ENCODE results near the gene OSBP.

OSBP gene

GRCh38 chr11:59555601-59556114 is 59.9 kb downstream of the OSBP start:
- Histone ChIP-seq H2AFZ (ENCODE audit: low read depth, low read length) (peak overlapping the region; percentile 94), H3K9me3 (ENCODE audit: insufficient read depth, low read length) (no peaks in the 10 kb centered on the region), H3K4me1 (ENCODE audit: low read length) (peaks cover 19% of the 10 kb centered on the region; the same call in 1 of the 2 replicates), H3K27me3 (ENCODE audit: low read depth, low read length) (no peaks in the 10 kb centered on the region), H3K79me2 (ENCODE audit: low read length) (no peaks in the 10 kb centered on the region), H3K27ac (ENCODE audit: low read length) (peak overlapping the region; percentile 81), H3K9ac (ENCODE audit: low read length) (peak overlapping the region; percentile 79), H3K4me2 (ENCODE audit: low read length) (peak overlapping the region; percentile 80), H3K36me3 (replicated peaks; ENCODE audit: low read depth, low read length) (no peaks in the 10 kb centered on the region), H3K4me3 (ENCODE audit: low read length) (peak overlapping the region; percentile 85), H4K20me1 (ENCODE audit: insufficient read depth, low read length) (no peaks in the 10 kb centered on the region)
- TF ChIP-seq CTCF (IDR thresholded peaks at IDR 0.05; ENCODE audit: low read depth, low read length), result no peak
- no peak for TF ChIP-seq EZH2phosphoT487 (IDR thresholded peaks at IDR 0.05; ENCODE audit: low read depth)

- H3K9me3 ChIP-seq (ENCODE audit: insufficient read depth, low read length), result no peaks in the 10 kb centered on the region
These were observed 62.3 kb downstream of the OSBP start for GRCh38 chr11:59553323-59553722.

GRCh38 chr11:59552844-59553243 is 62.7 kb downstream of the OSBP start:
- H3K27me3 ChIP-seq (ENCODE audit: low read depth, low read length), result no peaks in the 10 kb centered on the region
- H2AFZ ChIP-seq (ENCODE audit: low read depth, low read length), result no peak overlapping the region
- no peak for TF ChIP-seq EZH2phosphoT487 (IDR thresholded peaks at IDR 0.05; ENCODE audit: low read depth)
- no peak for TF ChIP-seq CTCF (IDR thresholded peaks at IDR 0.05; ENCODE audit: low read depth, low read length)
- no peaks in the 10 kb centered on the region for H3K9me3 ChIP-seq (ENCODE audit: insufficient read depth, low read length)
- peaks cover 11% of the 10 kb centered on the region; the same call in 1 of the 2 replicates for H3K4me1 ChIP-seq (ENCODE audit: low read length)
- H3K27ac ChIP-seq (ENCODE audit: low read length), result no peak overlapping the region; the same call in 1 of the 2 replicates
- H3K4me2 ChIP-seq (ENCODE audit: low read length), result no peak overlapping the region
- H3K36me3 ChIP-seq (replicated peaks; ENCODE audit: low read depth, low read length), result no peaks in the 10 kb centered on the region
- no peak overlapping the region for H3K4me3 ChIP-seq (ENCODE audit: low read length)
- no peaks in the 10 kb centered on the region for H4K20me1 ChIP-seq (ENCODE audit: insufficient read depth, low read length)
- no peaks in the 10 kb centered on the region for H3K79me2 ChIP-seq (ENCODE audit: low read length)
- no peak overlapping the region for H3K9ac ChIP-seq (ENCODE audit: low read length)

More at GRCh38 chr11:59553323-59553722, 62.3 kb downstream of the OSBP start:
- Histone ChIP-seq H3K79me2 (ENCODE audit: low read length) (no peaks in the 10 kb centered on the region), H3K4me1 (ENCODE audit: low read length) (peaks cover 15% of the 10 kb centered on the region; the same call in 1 of the 2 replicates), H2AFZ (ENCODE audit: low read depth, low read length) (no peak overlapping the region), H3K4me3 (ENCODE audit: low read length) (no peak overlapping the region), H3K36me3 (replicated peaks; ENCODE audit: low read depth, low read length) (no peaks in the 10 kb centered on the region), H3K27ac (ENCODE audit: low read length) (no peak overlapping the region), H4K20me1 (ENCODE audit: insufficient read depth, low read length) (no peaks in the 10 kb centered on the region), H3K9ac (ENCODE audit: low read length) (no peak overlapping the region), H3K27me3 (ENCODE audit: low read depth, low read length) (no peaks in the 10 kb centered on the region), H3K4me2 (ENCODE audit: low read length) (no peak overlapping the region)
- TF ChIP-seq CTCF (IDR thresholded peaks at IDR 0.05; ENCODE audit: low read depth, low read length) (no peak), EZH2phosphoT487 (IDR thresholded peaks at IDR 0.05; ENCODE audit: low read depth) (no peak)

GRCh38 chr11:59551659-59552521 is 63.7 kb downstream of the OSBP start:
- peak overlapping the region; percentile 89 for H3K4me3 ChIP-seq (ENCODE audit: low read length)
- H3K4me2 ChIP-seq (ENCODE audit: low read length), result peak overlapping the region; percentile 96
- H4K20me1 ChIP-seq (ENCODE audit: insufficient read depth, low read length), result no peaks in the 10 kb centered on the region
- TF ChIP-seq EZH2phosphoT487 (IDR thresholded peaks at IDR 0.05; ENCODE audit: low read depth) (no peak), CTCF (IDR thresholded peaks at IDR 0.05; ENCODE audit: low read depth, low read length) (no peak)
- H2AFZ ChIP-seq (ENCODE audit: low read depth, low read length), result peak overlapping the region; percentile 48
- peak overlapping the region; percentile 90 for H3K27ac ChIP-seq (ENCODE audit: low read length)
- peak overlapping the region; percentile 84 for H3K9ac ChIP-seq (ENCODE audit: low read length)
- H3K4me1 ChIP-seq (ENCODE audit: low read length), result peaks cover 10% of the 10 kb centered on the region; the same call in 1 of the 2 replicates
- no peaks in the 10 kb centered on the region for H3K27me3 ChIP-seq (ENCODE audit: low read depth, low read length)
- no peaks in the 10 kb centered on the region for H3K9me3 ChIP-seq (ENCODE audit: insufficient read depth, low read length)
- H3K79me2 ChIP-seq (ENCODE audit: low read length), result no peaks in the 10 kb centered on the region
- H3K36me3 ChIP-seq (replicated peaks; ENCODE audit: low read depth, low read length), result no peaks in the 10 kb centered on the region

All from OCI-LY3 (cell line).